Measurements from ENCODE around the gene RNF214.

Gene RNF214

DNA sequence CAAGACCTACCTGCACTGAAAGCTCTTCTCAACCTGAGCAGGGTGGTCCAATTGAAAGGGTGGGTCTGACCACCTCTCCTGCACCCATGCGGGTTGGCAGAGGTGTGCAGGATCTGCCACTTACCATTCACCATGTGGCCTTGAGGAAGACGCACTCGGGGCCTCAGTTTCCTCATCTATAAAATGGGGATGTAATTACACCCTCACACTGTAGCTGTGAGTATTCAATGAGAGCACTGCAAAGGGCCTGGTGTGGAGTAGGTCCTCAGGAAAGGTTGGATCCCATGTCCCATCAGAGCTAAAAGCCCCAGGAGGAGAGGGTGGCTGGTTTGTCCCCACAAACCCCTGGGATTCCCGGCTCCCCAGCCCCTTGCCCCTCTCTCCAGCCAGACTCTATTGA is 33.9 kb upstream of the RNF214 start:
- no peaks in the 10 kb centered on the region for H4K20me1 ChIP-seq (ENCODE audit: insufficient read depth, low read length, poor library complexity, severe bottlenecking)
- H3K4me2 ChIP-seq (ENCODE audit: low read depth, low read length, poor library complexity, severe bottlenecking), result no peak overlapping the region
- H3K36me3 ChIP-seq (ENCODE audit: insufficient read depth, low read length), result no peaks in the 10 kb centered on the region
- no peaks in the 10 kb centered on the region for H3K9me3 ChIP-seq (ENCODE audit: insufficient read depth, low read depth, low read length)
- no peak overlapping the region for H3K9ac ChIP-seq (ENCODE audit: low read depth, low read length, poor library complexity, severe bottlenecking)
- no peaks in the 10 kb centered on the region for H3K9me2 ChIP-seq (replicated peaks; ENCODE audit: low read depth, low read length)
- H3K79me2 ChIP-seq (ENCODE audit: insufficient read depth, low read length), result no peaks in the 10 kb centered on the region
- H3K4me1 ChIP-seq (ENCODE audit: insufficient read depth, low read length, poor library complexity, severe bottlenecking), result no peaks in the 10 kb centered on the region
- H2AFZ ChIP-seq (ENCODE audit: low read length), result no peak overlapping the region
- no peak overlapping the region for H3K4me3 ChIP-seq (ENCODE audit: low read length, poor library complexity, severe bottlenecking)
- H3F3A ChIP-seq (ENCODE audit: low read depth), result no peaks in the 10 kb centered on the region
- H3K27me3 ChIP-seq (ENCODE audit: insufficient read depth, low read length, poor library complexity, severe bottlenecking), result no peaks in the 10 kb centered on the region
- TF ChIP-seq, protein P1, sequence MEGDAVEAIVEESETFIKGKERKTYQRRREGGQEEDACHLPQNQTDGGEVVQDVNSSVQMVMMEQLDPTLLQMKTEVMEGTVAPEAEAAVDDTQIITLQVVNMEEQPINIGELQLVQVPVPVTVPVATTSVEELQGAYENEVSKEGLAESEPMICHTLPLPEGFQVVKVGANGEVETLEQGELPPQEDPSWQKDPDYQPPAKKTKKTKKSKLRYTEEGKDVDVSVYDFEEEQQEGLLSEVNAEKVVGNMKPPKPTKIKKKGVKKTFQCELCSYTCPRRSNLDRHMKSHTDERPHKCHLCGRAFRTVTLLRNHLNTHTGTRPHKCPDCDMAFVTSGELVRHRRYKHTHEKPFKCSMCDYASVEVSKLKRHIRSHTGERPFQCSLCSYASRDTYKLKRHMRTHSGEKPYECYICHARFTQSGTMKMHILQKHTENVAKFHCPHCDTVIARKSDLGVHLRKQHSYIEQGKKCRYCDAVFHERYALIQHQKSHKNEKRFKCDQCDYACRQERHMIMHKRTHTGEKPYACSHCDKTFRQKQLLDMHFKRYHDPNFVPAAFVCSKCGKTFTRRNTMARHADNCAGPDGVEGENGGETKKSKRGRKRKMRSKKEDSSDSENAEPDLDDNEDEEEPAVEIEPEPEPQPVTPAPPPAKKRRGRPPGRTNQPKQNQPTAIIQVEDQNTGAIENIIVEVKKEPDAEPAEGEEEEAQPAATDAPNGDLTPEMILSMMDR (conservative IDR thresholded peaks at IDR 0.05; ENCODE audit: low read length), result no peak
- no peak for TF ChIP-seq EZH2phosphoT487 (IDR thresholded peaks at IDR 0.05; ENCODE audit: borderline replicate concordance)

DNA sequence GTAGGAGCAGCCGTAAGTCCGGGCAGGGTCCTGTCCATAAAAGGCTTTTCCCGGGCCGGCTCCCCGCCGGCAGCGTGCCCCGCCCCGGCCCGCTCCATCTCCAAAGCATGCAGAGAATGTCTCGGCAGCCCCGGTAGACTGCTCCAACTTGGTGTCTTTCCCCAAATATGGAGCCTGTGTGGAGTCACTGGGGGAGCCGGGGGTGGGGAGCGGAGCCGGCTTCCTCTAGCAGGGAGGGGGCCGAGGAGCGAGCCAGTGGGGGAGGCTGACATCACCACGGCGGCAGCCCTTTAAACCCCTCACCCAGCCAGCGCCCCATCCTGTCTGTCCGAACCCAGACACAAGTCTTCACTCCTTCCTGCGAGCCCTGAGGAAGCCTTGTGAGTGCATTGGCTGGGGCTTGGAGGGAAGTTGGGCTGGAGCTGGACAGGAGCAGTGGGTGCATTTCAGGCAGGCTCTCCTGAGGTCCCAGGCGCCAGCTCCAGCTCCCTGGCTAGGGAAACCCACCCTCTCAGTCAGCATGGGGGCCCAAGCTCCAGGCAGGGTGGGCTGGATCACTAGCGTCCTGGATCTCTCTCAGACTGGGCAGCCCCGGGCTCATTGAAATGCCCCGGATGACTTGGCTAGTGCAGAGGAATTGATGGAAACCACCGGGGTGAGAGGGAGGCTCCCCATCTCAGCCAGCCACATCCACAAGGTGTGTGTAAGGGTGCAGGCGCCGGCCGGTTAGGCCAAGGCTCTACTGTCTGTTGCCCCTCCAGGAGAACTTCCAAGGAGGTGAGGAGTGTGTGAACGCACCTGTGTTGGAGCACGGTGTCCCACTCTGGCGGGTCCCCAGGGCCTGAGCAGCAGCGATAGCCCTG is 33.2 kb upstream of the RNF214 start, which contains the start of gene TAGLN:
Gene TAGLN, plus strand, starts transcription at position 318 of the 863 bp plus-strand sequence. CDS start 3,644 bp downstream, outside the sequence.
- H3K27me3 ChIP-seq (ENCODE audit: insufficient read depth, low read length, poor library complexity, severe bottlenecking), result no peaks in the 10 kb centered on the region
- H3K4me3 ChIP-seq (ENCODE audit: low read length, poor library complexity, severe bottlenecking), result no peak within 1 kb of the TSS
- no peak within 1 kb of the TSS for H3K9ac ChIP-seq (ENCODE audit: low read depth, low read length, poor library complexity, severe bottlenecking)
- no peaks in the 10 kb centered on the region for H3K79me2 ChIP-seq (ENCODE audit: insufficient read depth, low read length)
- no peak within 1 kb of the TSS for H3K4me2 ChIP-seq (ENCODE audit: low read depth, low read length, poor library complexity, severe bottlenecking)
- H4K20me1 ChIP-seq (ENCODE audit: insufficient read depth, low read length, poor library complexity, severe bottlenecking), result no peaks in the 10 kb centered on the region
- no peaks in the 10 kb centered on the region for H3K36me3 ChIP-seq (ENCODE audit: insufficient read depth, low read length)
- no peaks in the 10 kb centered on the region for H3F3A ChIP-seq (ENCODE audit: low read depth)
- no peaks in the 10 kb centered on the region for H3K4me1 ChIP-seq (ENCODE audit: insufficient read depth, low read length, poor library complexity, severe bottlenecking)
- TF ChIP-seq, protein P1 (conservative IDR thresholded peaks at IDR 0.05; ENCODE audit: low read length), result no peak
- TF ChIP-seq EZH2phosphoT487 (IDR thresholded peaks at IDR 0.05; ENCODE audit: borderline replicate concordance), result no peak
- no peak within 1 kb of the TSS for H2AFZ ChIP-seq (ENCODE audit: low read length)
- H3K9me3 ChIP-seq (ENCODE audit: insufficient read depth, low read depth, low read length), result no peaks in the 10 kb centered on the region
- no peaks in the 10 kb centered on the region for H3K9me2 ChIP-seq (replicated peaks; ENCODE audit: low read depth, low read length)

DNA sequence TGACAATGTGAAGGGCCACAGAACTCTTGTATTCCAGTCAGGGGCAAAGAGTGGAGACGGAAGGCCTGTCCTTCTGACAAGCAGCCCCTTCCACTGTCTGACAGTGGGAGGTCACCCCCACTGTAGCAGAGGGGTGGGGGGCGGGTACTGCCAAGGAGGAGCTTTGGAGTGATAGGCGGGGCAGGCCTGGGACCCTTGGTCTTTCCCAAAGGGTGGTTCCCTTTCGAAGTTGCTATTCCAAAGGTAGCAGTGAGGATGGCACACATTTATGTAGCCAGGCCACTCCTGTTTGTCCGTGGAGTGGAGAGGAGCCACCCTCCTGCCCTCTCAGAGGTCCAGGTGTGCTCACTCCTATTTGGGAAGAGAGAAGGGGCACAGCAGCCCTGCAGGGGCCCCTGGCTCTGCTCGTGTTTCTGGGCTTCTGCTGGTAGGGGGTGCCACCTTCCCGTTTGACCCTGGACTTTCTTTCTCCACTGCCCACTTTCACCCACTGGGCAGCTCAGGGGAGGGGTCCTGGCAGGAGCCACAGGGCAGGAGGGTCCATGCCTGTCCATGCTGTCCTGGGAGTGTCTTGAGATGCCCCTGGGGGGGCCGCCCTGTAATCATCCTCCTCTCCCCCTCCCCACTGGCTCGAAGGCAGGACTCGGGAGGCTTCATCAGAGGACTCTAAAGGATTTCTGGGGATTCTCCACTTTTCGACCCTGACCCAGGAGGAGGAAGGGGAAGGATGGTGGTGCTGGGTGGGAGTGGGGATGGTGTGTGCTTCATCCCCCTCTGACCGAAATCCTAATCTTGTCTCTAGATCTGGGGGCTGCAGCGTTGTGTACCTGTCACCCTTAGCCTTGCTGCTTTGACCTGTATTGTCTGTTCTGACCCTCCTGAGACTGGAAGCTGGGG is 32.3 kb upstream of the RNF214 start:
- no peak overlapping the region for H3K4me2 ChIP-seq (ENCODE audit: low read depth, low read length, poor library complexity, severe bottlenecking)
- H4K20me1 ChIP-seq (ENCODE audit: insufficient read depth, low read length, poor library complexity, severe bottlenecking), result no peaks in the 10 kb centered on the region
- no peak overlapping the region for H2AFZ ChIP-seq (ENCODE audit: low read length)
- H3F3A ChIP-seq (ENCODE audit: low read depth), result no peaks in the 10 kb centered on the region
- no peaks in the 10 kb centered on the region for H3K27me3 ChIP-seq (ENCODE audit: insufficient read depth, low read length, poor library complexity, severe bottlenecking)
- TF ChIP-seq EZH2phosphoT487 (IDR thresholded peaks at IDR 0.05; ENCODE audit: borderline replicate concordance), result no peak
- TF ChIP-seq, protein P1 (conservative IDR thresholded peaks at IDR 0.05; ENCODE audit: low read length), result no peak
- H3K36me3 ChIP-seq (ENCODE audit: insufficient read depth, low read length), result peaks cover 7% of the 10 kb centered on the region; the same call in 1 of the 2 replicates
- H3K4me1 ChIP-seq (ENCODE audit: insufficient read depth, low read length, poor library complexity, severe bottlenecking), result no peaks in the 10 kb centered on the region
- H3K79me2 ChIP-seq (ENCODE audit: insufficient read depth, low read length), result no peaks in the 10 kb centered on the region
- H3K9ac ChIP-seq (ENCODE audit: low read depth, low read length, poor library complexity, severe bottlenecking), result no peak overlapping the region
- H3K9me3 ChIP-seq (ENCODE audit: insufficient read depth, low read depth, low read length), result no peaks in the 10 kb centered on the region
- no peak overlapping the region for H3K4me3 ChIP-seq (ENCODE audit: low read length, poor library complexity, severe bottlenecking)
- no peaks in the 10 kb centered on the region for H3K9me2 ChIP-seq (replicated peaks; ENCODE audit: low read depth, low read length)
